Body of pancreas (tissue), 4 donors: Measurements from ENCODE around the gene PIK3R5.

Source experiments
- CTCF ChIP-seq, 7 experiments: fragments of 450-650 bp in 4 of 7; fragments of 200-600 bp in 3 of 7; sonication (generic) in 3 of 7; IDR thresholded peaks; one replicate each; pipeline ENCODE4 v1.5.1; 2016 to 2019; ENCODE audit warnings: antibody characterized with exemption in 7 of 7
- POLR2A ChIP-seq, 3 donors: fragments of 450-650 bp; IDR thresholded peaks; one replicate each; pipeline ENCODE4 v1.6.1; 2016; ENCODE audit warnings: antibody characterized with exemption in 3 of 3, mild to moderate bottlenecking in 2 of 3

GRCh38 chr17:8941520-8941919 is 24.0 kb downstream of the PIK3R5 start:
- TF ChIP-seq POLR2A (IDR thresholded peaks at IDR 0.05) (no peak), CTCF (IDR thresholded peaks at IDR 0.05) (no peak)
